Left lung (tissue), 10 donors: ENCODE results near the gene PRLR. TPM values are rescaled to one million over a fixed set of nuclear protein-coding genes. Genes with fewer than 3 reads are reported as not detected.

Source experiments
- ATAC-seq: fragments of 200-7000 bp; cut with Tn5 transposase; one replicate; pipeline ENCODE4 v1.9.1; 2020; ENCODE audit warnings: moderate library complexity
- DNase-seq, 4 donors: peaks; one replicate each; pipeline ENCODE4 v3.0.0-alpha.2; 2013 to 2020
- H3K27ac ChIP-seq, 2 donors: fragments of 200-600 bp; sonication (generic) in 1 of 2; one replicate each; pipeline versions ENCODE4 v1.5.0 to v1.8.0; 2020 to 2021
- H3K27me3 ChIP-seq, 2 donors: fragments of 200-600 bp; sonication (generic) in 1 of 2; one replicate each; pipeline versions ENCODE4 v1.5.0 to v1.8.0; 2020 to 2021
- H3K36me3 ChIP-seq, 2 donors: fragments of 200-600 bp; sonication (generic) in 1 of 2; one replicate each; pipeline versions ENCODE4 v1.5.0 to v1.8.0; 2020 to 2021
- H3K4me1 ChIP-seq, 2 donors: fragments of 200-600 bp; one replicate each; pipeline ENCODE4 v1.8.0; 2021
- H3K4me3 ChIP-seq, 2 donors: fragments of 200-600 bp; sonication (generic) in 1 of 2; one replicate each; pipeline versions ENCODE4 v1.5.0 to v1.8.0; 2020 to 2021; ENCODE audit warnings: mild to moderate bottlenecking in 1 of 2
- H3K9me3 ChIP-seq, 2 donors: fragments of 200-600 bp; sonication (generic) in 1 of 2; one replicate each; pipeline versions ENCODE4 v1.5.0 to v1.8.0; 2020 to 2021
- intact Hi-C, 2 donors: fragments of 100-400 bp; cut with DNase I; formaldehyde crosslinking; loops; one replicate each; pipeline versions ENCODE4 v1.11.2 to v1.14.2; 2022
- polyA plus RNA-seq, 6 donors: library from polyadenylated mRNA; unstranded; fragments of 120-200 nt; gene quantifications; one replicate each; pipeline ENCODE4 v1.2.1, GENCODE V29; 2013; ENCODE audit not compliant: insufficient read length in 6 of 6
- total RNA-seq, 2 donors: library from RNA; stranded (reverse); fragmentation: NEBNext Ultra II Directional; extraction: Animal tissue kit (Norgen Biotek cat#: 25700); gene quantifications; one replicate each; pipeline ENCODE4 v1.2.1, GENCODE V29; 2021
- TF ChIP-seq, protein P1 (sequence below), 2 donors: fragments of 200-600 bp; sonication (generic) in 1 of 2; IDR thresholded peaks; one replicate each; pipeline versions ENCODE4 v1.5.0 to v1.8.0; 2021; ENCODE audit warnings: antibody characterized with exemption in 2 of 2
- donor health status: DM: no; HTN: yes; CAD: no.
- donor health status: DM: no; HTN: no; CAD: no.

Gene PRLR
- total and polyA plus RNA-seq, 8 donors: 0.84 to 4.1 (median 2.5) TPM

DNA sequence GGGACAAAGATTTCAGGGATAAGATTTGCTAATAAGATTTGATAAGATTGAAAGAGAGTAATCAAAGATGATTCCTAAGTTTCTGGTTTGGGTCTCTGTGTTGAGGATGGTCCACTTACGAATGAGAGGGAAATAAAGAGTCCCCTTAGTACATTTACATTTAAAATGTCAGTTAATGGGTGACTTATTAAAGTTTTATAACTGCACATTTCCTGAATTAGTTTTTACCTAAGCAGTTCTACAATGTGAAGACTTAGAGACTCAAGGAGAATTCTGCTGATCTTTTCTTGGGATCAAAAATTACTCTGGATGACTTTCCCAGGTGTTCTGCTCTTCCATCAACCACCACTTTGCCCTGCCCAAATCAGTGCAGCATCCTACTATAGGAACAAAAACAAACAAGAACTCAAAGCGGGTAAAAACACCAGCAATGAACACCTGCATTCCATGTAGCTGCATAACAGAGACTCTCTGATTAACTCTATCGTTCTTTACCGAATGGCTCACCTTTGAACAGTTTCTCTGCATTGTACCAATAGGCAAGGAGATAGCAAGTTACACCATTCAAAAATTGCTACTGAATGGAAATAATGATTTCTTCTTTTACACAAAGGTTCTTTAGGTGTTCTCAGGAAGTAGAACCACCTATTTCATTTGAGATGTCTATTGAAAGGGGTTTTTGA, 65.3 kb downstream of the PRLR start:
- Histone ChIP-seq H3K9me3 (peaks cover 0 to 17% of the 10 kb centered on the region in 2 donors), H3K4me1 (no peaks in the 10 kb centered on the region), H3K27ac (no peak overlapping the region), H3K36me3 (no peaks in the 10 kb centered on the region), H3K4me3 (no peak overlapping the region), H3K27me3 (no peaks in the 10 kb centered on the region)
- TF ChIP-seq, protein P1, sequence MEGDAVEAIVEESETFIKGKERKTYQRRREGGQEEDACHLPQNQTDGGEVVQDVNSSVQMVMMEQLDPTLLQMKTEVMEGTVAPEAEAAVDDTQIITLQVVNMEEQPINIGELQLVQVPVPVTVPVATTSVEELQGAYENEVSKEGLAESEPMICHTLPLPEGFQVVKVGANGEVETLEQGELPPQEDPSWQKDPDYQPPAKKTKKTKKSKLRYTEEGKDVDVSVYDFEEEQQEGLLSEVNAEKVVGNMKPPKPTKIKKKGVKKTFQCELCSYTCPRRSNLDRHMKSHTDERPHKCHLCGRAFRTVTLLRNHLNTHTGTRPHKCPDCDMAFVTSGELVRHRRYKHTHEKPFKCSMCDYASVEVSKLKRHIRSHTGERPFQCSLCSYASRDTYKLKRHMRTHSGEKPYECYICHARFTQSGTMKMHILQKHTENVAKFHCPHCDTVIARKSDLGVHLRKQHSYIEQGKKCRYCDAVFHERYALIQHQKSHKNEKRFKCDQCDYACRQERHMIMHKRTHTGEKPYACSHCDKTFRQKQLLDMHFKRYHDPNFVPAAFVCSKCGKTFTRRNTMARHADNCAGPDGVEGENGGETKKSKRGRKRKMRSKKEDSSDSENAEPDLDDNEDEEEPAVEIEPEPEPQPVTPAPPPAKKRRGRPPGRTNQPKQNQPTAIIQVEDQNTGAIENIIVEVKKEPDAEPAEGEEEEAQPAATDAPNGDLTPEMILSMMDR (IDR thresholded peaks at IDR 0.05): no peak
- ATAC-seq (no peak), DNase-seq (no peak)
- intact Hi-C loops: no loop called here

DNA sequence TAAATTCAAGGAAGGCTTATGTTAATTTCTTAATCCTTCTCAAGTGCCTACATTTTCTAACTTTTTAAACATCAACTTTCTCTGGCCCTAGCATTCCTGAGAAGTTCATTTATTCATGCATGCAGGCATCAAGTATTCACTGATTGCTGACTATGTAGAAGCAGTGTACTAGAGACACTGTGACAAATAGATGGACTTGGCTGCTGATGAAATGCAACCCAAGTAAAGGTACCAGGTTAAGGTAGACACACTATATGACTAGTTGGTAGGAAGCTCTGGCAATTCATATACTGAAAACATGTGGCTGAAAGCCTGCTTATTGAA, 66.6 kb downstream of the PRLR start:
- Histone ChIP-seq H3K4me1 (no peaks in the 10 kb centered on the region), H3K27me3 (no peaks in the 10 kb centered on the region), H3K4me3 (no peak overlapping the region), H3K36me3 (no peaks in the 10 kb centered on the region), H3K27ac (no peak overlapping the region), H3K9me3 (peaks cover 0 to 14% of the 10 kb centered on the region in 2 donors)
- TF ChIP-seq, protein P1 (IDR thresholded peaks at IDR 0.05): no peak
- ATAC-seq (no peak), DNase-seq (no peak)
- intact Hi-C loops: no loop called here

DNA sequence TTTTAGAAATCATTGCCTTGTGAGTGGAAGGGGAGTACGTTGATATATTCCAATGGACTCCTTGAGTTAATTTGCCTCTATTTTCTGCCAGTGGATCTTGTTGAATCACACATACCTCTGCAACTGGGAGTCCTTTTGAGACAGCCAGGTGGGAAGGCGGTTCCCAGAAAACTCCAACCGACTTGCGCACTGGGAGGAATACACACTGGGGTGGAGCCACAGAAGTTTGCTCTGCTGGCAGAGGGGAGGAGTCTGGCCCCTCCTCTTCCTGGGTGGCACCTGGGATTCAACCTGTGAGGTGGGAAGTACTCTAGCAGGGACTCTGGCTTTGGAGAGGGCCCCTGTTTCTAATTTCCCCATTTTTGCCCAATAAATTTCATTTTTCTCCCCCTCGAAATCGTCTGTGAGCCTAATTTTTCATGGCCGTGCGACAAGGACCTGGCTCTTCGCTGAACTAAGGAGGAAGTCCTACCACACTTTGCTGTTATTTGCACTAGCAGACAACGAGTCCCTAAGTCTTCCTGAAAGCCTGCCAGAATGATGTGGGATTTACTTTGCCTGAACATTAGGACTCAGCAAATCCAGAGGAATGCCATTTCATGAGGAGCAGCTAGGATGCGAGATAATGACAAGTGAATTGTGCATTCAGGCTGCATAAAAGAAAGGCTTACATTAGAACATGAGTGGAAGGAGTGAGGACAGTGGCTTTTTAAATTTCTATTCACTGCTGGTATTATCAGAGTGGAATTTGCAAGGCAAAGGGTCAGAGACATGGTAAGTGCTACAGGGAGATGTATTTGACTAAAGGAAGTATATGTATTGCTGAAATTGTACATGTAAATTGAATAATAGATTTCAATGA, 67.2 kb downstream of the PRLR start:
- no peak overlapping the region for H3K27ac ChIP-seq
- DNase-seq (no peak), ATAC-seq (no peak)
- no peaks in the 10 kb centered on the region for H3K36me3 ChIP-seq
- no peak overlapping the region for H3K4me3 ChIP-seq
- intact Hi-C loops: no loop called here
- TF ChIP-seq, protein P1 (IDR thresholded peaks at IDR 0.05): no peak
- no peaks in the 10 kb centered on the region for H3K27me3 ChIP-seq
- no peaks in the 10 kb centered on the region for H3K4me1 ChIP-seq
- H3K9me3 ChIP-seq: peaks cover 0 to 8% of the 10 kb centered on the region in 2 donors

DNA sequence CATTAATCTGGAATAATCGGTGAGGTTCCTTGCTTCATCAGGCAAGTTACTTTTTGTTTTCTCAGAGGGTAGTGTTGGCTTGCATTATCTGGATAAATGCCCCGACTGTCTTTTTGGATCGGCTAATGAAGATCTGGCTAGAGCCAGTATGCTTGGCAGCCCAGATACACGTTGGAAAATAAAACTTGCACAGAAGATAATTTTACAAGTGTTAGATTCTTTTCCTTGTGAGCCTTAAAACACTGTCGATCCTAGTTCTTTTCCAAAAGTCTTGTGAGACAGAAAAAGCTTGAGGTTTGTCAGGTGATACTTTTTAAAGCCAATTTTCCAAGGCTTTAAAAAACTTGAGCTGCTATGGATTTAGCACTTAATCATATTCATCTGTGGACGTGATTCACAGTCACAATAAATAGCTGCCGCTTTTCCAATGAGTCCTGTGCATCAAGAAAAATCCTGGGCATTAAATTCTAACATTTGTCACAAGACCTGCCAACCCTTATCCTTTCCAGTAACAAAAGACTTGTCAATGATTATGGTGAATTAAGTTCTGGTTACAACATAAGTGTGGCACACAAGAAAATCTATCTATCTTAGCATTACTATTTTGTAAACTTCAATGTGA, 68.5 kb downstream of the PRLR start:
- H3K9me3 ChIP-seq: no peaks in the 10 kb centered on the region
- no peak overlapping the region for H3K27ac ChIP-seq
- no peaks in the 10 kb centered on the region for H3K27me3 ChIP-seq
- H3K36me3 ChIP-seq: no peaks in the 10 kb centered on the region
- intact Hi-C loops: no loop called here
- DNase-seq: no peak
- no peak overlapping the region for H3K4me3 ChIP-seq
- ATAC-seq: no peak
- TF ChIP-seq, protein P1 (IDR thresholded peaks at IDR 0.05): no peak
- no peaks in the 10 kb centered on the region for H3K4me1 ChIP-seq

DNA sequence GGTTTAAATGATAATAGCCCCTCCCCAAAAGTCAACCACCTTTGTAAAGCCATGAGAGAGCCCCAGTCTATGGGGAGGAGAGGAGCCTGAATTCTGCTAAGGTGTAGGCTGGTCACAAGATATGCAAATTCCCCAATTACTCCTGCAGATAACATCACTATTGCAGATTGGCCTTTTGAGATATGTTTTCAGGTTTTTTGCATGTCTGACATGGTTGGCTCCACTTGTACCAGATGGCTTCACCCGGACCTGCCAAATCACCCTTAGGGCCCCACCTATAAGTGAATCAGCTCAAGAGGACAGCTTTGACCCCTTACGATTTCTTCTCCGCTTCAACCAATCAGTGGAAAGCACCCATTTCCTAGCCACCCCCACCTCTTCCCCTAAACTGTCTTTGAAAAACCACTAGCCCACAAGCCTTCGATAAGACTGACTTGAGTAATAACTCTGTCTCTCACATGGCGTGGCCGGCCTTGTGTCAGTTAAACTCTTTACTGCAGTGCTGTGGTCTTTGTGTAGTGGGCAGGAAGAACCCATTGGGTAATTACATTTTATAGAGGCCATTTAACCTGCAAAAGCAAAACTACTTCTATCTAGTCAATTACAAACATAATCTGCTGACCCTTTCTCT, 69.7 kb downstream of the PRLR start:
- intact Hi-C loops: no loop called here
- Histone ChIP-seq H3K4me3 (no peak overlapping the region), H3K4me1 (no peaks in the 10 kb centered on the region), H3K27me3 (no peaks in the 10 kb centered on the region), H3K27ac (no peak overlapping the region), H3K9me3 (no peaks in the 10 kb centered on the region), H3K36me3 (no peaks in the 10 kb centered on the region)
- DNase-seq (no peak), ATAC-seq (no peak)
- TF ChIP-seq, protein P1 (IDR thresholded peaks at IDR 0.05): no peak
